Activated T-cell treated with anti-CD3 and anti-CD28 coated beads for 1 hour (primary cell): ENCODE data around the gene OR4F6.
"Not testable (repeated sequence)": the region's sequence is repeated elsewhere in the genome, so short reads cannot be mapped to it uniquely, and the experiment has no call there.

ENCODE experiments used
- DNase-seq: peaks from one replicate; pipeline ENCODE4 v3.0.0-alpha.2; 2020; ENCODE audit warnings: low read depth

The OR4F6 gene, protein sequence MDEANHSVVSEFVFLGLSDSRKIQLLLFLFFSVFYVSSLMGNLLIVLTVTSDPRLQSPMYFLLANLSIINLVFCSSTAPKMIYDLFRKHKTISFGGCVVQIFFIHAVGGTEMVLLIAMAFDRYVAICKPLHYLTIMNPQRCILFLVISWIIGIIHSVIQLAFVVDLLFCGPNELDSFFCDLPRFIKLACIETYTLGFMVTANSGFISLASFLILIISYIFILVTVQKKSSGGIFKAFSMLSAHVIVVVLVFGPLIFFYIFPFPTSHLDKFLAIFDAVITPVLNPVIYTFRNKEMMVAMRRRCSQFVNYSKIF

DNA sequence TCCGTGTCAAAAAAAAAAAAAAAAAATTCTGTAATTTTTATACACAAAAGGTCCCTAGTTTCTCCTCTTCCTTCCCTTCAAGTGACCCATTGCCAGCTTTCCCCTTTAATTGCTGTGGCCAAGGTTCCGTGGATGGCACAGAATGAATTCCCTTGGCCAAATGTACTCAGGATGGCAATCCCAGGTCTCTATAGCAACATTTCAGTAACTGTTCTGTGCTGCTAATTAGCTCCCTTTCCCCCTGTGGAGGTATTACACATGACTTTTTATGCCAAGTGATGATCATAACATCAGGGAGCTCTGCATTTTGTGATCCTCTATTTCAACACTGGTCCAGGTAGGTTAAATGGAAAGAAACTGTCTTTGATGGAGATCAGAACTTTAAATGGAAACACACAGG is at the start of gene OR4F6:
Gene OR4F6 (plus strand): TSS at position 301 of the 400 bp plus-strand sequence. CDS start 2,211 bp downstream, outside the sequence.
- no peak for DNase-seq

DNA sequence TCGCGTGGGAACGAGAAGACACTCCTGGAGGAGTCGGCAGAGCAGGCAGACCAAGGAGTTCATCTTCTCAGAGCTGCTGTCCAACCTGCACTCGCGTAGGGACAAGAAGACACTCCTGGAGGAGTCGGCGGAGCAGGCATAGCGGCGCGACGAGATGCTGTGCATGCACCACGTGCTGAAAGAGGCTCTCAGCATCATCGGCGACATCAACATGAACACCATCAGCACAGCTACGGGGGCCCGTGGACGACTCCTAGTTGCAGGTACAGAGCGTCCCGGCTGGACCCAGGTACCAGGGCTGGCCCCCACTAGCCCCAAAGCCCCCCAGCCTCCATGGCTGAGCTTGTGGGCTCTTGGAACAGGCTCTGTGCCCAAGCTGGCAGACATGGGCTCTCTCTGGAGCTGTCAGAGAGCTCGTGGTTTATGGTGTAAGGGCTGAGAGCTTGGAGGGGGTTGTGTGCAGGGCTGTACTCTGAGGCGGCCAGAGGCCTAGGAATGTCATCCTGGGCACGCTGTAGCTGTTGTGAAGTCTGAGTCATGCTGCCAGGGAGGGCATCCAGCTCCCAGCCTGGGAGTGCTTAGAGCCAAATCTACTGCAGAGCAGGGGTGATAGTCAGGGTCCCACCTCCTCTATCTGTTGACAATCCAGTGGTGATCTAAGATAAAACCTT is 38.5 kb upstream of the OR4F6 start:
- DNase-seq, result not testable (repeated sequence)

DNA sequence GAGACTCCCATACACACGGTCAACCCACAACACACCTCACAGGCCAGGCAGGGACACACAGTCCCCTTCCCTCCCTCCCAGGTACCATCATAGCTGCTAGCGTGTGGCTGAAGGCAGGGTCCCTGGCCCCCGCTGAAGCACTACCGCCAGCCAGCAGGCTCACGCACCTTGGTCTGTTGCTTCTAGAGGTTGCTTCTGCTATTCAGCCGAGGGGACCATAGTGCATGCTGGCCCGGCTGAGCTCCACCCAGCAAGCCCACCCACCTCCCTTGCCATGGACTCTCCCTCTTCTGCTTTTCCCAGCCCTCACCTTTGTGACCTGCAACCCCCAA is 38.0 kb upstream of the OR4F6 start:
- not testable (repeated sequence) for DNase-seq

DNA sequence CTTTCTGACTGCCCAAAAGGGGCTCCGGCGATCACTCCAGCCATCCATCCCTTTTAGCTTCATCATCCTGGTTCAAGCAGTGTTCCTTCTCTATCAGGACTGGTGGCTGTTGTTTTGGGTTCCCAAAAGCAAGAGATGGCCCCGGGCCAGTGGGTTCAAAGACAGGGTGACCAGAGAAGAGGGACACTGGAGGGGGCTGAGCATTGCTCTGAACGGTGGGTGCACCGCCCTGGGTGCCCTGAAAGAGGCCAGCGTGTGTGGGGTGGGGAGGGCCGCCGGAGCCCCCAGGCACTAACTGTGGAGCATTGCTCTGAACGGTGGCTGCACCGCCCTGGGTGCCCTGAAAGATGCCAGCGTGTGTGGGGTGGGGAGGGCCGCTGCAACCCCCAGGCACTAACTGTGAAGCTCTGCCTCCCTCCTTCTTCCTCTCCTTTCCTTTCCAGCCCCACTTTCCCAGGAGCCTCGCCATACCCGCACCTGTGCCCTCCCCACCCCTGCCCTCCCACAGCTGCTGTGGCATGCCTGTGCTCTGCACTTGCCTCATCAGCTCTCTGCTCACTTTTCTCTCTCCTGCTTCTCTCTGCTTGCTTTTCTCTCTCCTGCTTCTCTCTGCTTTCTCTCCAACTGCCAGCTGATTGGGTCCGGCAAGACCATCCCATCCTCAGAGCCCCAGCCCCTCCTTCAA is 37.4 kb upstream of the OR4F6 start:
- no peak for DNase-seq

DNA sequence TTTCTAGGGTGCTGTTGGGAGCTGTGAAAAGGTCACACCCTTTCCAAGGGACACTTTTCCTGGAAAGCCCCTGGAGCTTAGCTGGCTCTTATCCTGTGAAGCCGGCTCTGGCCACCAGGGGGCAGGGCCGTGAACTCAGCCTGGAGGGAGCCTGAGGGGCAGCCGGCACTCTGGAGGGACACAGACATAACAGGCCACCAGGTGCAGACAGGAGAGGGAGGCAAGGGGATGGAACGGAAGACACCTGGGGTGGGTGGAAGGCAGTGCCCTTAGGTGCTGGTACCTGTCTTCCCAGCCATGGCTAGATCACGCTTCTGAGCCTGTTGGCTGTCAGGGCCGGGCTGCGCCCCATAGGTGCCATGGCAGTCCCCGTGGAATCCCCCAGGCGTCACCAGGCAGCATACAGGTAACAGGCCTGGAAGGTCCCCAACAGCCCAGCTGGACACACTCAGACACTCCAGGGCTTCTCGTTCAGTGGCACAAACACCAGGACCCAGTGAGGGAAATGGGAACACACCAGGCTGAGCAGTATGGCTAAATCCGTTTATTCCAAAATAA is 36.1 kb upstream of the OR4F6 start:
- not testable (repeated sequence) for DNase-seq

DNA sequence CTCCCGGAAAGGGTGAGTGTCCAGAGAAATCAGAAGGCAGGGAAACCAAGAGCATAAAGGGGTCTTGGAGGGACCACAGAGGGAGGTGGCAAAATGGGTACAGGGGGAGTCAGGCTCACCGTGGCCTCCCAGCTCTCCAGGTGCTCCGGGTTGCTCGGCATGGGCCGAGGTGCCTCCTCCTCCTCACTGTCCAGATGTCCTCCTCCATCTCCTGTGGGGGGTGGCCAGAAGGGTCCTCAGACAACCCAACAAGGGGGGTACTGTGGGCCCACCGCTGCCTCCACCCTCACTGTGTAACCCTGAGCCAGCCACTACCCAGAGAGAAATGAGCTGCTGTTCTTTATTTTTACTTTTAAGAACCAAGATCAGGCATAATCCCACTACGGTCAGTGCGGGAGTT is 30.4 kb upstream of the OR4F6 start:
- DNase-seq, result no peak

DNA sequence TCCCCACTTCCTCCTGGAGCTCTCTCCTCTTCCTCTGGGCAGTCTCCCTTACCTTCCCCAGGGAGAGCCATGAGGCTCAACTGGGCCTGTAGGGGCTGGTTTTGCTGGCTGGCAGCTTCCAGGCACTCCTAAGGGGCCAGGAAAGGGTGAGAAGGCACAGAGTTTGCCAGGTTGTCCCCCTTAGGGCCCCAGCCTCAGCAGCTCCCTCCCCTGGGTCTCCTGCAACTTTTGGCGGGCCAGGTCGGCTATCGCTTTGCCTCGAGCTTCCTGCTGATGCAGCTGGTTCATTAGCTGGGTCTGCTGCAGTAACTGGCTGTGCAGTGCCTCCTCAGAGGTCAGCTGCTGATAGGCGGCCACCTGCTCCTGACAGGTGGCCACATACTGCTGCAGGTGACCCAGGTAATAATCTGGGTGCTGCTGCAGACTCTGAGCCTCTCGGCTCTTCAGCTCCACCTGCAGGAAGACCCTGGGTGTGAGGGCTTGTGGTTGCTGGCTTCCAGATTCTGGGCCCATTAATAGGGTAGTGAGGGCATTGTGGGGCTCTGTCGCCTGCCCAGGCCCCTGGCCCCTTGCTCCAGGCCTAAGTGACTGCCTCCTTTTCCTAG is 29.7 kb upstream of the OR4F6 start:
- DNase-seq, result no peak

DNA sequence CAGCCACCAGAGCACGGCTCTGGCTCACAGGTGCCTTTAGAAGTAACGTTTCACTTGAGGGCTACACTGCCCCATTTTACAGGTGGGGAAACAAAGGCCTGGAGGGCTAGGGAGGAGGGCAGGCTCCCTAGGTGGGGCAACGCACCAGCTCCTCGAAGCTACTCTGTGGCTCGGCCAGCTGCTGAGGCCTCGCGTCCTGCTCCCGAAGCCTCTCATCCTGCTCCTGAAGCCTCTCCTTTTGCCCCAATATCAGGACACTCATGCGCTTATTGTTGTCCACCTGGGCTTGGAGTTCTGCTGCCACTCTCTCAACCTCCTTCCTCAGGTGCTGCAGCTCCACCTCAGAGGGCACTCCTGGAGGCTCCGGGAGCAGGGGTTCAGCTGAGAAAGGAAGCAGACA is 28.2 kb upstream of the OR4F6 start:
- no peak for DNase-seq

DNA sequence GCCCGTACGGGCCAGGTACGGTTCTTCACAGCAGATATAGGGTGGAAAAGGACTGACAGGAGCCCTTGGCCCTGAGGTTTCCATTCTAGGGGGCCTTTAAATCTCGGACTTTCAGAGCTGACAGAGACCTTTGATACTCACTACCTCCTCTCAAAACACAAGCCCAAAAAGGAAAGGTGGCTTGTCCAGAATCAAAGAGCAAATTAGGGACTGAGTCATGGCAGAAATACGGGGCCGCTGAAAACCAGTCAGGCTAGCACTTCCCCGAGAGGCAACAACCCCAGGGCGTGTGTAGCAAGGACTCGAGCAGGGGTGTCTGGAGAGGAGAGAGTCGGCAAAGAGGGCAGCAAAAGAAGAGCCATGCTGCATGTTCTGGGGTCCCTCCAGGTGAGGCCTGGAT is 24.7 kb upstream of the OR4F6 start:
- DNase-seq, result not testable (repeated sequence)

DNA sequence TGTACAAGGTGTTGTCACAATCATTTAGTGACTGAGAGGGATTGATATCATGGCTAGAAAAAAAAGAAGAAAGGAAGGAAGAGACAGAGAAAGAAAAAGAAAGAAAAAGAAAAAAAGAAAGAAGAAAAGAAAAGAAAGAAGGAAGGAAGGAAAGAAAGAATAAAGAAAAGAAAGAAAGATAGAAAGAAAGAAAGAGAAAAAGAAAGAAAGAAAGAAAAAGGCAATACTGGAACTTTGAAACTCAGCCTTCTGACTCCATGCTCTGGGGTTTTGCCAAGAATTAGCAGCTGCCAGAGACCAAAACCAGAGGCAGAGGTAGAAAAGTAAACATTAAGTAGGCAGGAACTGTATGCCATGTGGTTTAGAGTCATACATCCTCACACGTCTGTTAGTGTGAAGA is 23.1 kb upstream of the OR4F6 start:
- not testable (repeated sequence) for DNase-seq

DNA sequence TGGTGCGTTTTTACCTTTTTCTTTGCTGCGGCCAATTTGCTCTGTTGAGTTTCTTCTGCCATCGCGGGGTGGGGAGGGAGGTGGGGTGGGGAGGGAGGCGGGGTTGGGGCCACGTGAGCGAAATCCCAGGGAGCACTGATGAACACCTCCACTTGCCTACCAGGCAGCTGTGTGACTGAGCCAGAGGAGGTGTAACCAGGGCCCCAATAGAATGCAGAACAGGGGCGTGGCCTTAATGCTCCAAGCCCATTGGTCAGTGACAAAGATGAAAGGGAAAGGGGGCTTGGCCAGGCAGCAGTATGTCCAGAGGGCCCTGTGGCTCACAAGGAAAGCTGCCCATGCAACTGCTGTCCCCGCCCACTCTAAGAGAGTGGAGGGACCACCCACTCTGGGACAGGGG is 21.4 kb upstream of the OR4F6 start:
- no peak for DNase-seq

DNA sequence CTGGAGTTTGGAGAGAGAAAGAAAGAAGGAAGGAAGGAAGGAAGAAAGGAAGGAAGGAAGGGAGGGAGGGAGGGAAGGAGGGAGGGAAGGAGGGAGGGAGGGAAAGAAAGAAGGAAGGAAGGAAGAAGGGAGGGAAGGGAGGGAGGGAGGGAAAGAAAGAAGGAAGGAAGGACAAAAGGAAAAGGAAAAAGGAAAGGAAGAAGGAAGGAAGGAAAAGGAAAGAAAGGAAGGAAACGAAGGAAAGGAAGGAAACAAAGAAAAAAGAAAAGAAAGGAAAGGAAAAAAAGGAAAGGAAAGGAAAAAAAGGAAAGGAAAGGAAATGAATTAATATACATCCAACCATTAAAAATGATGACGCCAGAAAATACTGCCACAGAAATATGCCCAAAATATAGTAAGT is 18.7 kb upstream of the OR4F6 start:
- DNase-seq, result no peak

DNA sequence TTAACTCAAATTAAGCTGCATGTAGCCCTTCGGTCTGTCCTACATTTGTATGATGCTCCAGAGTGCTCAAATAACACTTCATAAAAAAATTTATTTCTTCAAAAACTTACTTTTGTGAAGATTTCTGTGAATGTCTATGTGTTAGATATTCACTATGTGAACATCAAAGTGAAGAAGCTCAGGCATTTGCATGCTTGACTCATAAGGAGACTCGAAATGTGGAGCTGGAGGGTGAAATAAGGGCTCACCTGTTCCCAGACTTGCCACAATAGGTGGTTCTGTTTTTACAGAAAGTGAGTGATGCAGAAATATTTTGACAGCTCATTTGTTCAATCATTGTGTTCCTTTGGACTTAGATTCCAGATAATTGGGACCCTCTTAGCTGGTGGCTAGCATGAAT is 16.9 kb upstream of the OR4F6 start:
- DNase-seq, result not testable (repeated sequence)

DNA sequence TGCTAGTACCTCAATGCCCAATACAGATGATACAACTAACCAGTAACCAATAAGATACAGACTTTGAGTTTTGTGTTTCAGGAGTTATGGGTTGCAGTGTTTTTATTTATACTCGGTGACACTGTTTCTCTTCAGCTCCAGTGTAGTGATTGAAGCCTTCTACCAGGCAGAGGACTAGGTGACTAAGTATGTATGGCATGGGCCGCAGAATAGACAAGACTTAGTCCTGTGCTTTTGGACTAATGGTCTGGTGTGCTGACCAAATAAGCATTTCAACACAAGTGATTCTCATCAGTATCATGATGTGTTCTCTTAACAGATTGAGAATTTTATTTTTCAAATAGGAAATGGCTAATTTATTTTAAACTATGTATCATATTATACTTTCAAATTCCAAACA is 15.3 kb upstream of the OR4F6 start:
- not testable (repeated sequence) for DNase-seq

DNA sequence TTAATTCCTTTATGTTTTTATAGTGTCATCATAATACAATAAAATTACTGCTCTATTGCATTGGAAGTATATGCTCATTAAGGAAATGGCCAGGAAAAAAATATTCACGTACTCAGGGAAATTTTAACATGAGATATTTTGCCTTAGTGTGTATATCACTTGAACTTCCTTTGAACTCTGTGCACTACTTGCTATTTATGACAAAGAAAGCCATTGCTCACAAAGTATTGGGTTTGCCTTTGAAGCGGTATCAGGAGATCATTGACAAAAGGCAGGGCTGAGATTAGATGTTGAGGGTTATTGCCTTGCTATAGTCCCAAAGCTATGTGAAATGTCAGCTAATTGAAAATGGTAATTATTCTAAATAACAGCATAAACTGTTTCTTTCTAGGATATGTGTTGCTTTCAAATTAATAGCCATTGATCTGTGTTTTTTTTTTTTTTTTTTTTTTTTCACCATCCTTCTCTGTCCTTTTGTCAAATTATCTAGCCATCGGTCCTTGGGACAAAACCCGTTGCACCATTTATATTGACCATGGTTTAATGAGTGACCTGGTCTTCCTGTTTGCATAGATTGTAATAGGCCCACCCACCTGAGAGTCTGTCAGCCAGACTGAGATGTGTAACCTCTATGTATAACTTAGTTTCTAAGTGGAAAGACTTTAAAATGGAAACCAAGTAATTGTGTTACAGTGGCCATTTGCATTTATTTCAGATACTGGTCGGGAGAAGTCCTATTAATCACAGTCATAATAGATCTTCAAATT is 14.6 kb upstream of the OR4F6 start:
- not testable (repeated sequence) for DNase-seq

DNA sequence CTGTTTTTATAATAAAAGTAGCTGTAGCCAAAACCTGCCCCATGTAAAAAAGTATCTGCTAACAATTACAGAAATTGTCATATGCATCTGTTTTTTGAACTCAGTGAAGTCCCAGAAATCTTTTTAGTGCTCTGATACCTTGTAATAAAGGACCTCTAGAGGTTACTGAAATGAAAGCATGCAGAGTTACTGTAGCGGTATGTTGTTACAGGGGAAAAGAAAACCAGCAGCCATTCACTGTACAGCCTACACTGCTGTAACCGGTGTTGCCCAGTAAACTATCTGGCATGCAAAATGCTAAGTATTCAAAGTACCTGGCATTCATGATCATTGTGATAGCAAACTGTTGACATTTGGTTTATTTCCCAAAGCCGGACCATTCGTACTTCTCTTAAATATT is 12.6 kb upstream of the OR4F6 start:
- not testable (repeated sequence) for DNase-seq

DNA sequence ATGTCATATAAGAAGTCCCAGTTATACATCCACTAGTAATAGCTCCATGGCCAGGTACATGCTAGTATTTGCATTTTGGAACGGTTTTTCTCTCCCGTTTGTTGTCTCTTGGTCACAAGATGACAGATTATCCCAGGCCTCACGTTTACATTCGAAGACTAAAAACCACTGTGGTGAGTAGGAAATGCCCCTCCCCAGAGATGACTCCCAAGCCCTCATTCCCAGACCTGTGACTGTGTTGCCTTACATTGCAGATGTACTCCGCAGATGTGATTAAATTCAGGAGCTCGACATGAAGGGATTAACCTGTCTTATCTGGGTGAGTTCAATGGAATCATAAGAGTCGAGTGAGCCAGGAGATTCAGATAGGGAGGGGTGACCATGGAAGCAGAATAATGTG is 9.3 kb upstream of the OR4F6 start:
- not testable (repeated sequence) for DNase-seq

DNA sequence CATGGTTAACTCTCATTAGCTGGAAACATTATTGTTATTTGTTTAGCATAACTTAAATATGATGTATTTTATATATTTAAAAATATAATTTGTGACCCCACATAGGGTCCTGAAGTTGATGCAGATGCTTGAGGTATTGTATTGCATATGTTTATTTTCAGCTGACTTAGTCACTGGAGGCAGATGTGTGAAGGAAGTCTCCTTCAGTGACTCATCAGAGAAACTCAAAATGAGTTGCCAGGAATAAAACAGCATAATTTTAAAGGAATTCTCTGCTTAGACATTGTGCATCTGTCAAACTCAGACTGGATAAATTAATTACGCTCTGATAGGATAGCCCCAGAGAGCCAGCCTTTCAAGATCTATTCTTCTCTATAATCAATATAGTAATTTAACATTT is 7.9 kb upstream of the OR4F6 start:
- DNase-seq, result no peak

DNA sequence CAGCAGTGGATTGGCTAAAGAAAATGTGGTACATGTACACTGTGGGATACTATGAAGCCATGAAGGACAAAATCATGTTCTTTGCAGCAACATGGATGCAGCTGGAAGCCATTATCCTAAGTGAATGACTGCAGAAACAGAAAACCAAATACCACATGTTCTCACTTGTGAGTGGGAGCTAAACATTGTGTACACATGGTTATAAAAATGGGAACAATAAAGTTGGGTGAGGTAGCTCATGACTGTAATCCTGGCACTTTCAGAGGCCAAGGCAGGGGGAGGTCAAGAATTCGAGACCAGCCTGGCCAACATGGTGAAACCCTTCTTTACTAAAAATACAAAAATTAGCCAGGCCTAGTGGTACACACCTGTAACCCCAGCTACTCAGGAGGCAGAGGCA is 3.6 kb upstream of the OR4F6 start:
- no peak for DNase-seq

DNA sequence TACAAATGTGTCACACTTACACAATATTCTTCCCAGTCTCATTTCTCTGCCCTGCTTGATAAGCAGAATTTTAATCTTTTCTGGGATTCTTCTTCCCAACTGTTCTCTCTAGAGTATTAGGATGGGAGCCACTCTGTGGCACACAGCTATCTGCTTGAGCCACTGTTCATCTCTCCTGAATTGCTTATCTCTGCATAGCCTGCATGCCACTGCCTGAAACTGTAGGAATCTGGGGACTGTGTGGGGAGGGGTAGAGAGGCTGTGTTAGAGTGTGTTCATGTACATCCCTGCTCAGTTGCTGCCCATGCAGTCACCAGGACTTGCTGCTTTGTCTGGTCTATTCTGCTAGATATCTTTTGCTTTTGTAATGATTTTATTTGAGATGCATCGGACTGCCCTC is 2.3 kb upstream of the OR4F6 start:
- no peak for DNase-seq

DNA sequence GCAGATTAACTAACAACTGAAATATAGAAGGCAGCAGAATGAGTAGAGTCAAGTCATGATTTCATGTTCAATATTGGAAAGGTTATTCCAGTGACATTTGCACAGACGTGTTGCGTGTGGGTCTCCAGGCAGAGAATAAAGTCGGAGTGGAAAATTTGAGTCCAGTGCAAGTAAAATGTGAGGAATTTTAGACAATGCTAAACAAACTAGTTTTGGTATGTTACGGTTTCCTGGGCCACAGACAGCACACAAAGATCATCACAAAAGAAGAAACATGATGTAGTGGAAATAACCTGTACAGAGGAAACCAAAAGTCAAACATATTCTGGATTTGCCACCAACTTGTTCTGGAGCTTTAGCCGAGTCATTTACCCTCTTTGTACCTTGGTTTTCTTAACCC is 367 bp downstream of the OR4F6 start:
- DNase-seq, result no peak

DNA sequence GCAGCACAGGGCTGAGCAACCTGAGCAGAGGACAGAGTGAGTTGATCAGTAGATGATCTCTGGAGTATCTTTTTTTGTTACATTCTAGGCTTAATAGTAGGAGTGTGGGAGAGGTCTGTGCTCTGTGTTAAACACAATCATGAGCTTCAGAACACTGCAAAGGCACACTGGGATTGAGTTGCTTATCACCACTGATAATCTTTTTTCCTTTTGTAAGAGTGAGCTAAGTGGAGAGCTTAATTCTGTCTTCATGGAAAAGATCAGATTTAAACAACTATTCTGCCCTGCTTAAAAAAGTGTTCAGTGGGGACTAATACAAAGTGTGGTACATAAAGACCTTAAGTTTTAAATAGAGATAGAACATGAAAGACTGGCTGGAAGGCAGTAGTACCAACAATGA is 1.1 kb downstream of the OR4F6 start:
- no peak for DNase-seq
